NCI-H187 treated with DMSO at 0.1 percent for 48 hours (cell line): ENCODE results near the gene RPS25.
"Not testable (repeated sequence)": the region's sequence is repeated elsewhere in the genome, so short reads cannot be mapped to it uniquely, and the experiment has no call there.

Source experiments
- DNase-seq: peaks from one replicate; lab custom pipeline; 2025; lab: John Stamatoyannopoulos, UW

RPS25 gene

DNA sequence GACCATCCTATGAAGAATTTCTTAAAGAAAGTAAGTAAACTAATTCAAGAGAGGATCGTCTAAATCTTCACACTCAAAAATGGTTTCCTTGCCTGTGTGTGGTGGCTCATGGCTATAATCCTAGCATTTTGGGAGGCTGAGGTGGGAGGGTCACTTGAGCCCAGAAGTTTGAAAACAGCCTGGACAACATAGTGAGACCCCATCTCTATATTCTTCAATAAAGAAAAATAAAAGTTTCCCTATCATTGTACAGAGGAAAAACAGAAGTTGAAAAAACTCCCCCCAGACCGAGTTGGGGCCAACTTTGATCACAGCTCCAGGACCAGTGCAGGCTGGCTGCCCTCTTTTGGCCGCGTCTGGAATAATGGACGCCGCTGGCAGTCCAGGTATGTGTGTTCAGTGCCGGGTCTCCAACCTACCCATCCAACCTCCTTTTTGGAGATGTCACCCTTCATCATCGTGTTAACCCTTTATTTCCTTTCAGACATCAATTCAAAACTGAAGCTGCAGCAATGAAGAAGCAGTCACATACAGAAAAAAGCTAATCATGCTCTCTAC lies 3.0 kb downstream of the RPS25 start:
- no peak for DNase-seq

DNA sequence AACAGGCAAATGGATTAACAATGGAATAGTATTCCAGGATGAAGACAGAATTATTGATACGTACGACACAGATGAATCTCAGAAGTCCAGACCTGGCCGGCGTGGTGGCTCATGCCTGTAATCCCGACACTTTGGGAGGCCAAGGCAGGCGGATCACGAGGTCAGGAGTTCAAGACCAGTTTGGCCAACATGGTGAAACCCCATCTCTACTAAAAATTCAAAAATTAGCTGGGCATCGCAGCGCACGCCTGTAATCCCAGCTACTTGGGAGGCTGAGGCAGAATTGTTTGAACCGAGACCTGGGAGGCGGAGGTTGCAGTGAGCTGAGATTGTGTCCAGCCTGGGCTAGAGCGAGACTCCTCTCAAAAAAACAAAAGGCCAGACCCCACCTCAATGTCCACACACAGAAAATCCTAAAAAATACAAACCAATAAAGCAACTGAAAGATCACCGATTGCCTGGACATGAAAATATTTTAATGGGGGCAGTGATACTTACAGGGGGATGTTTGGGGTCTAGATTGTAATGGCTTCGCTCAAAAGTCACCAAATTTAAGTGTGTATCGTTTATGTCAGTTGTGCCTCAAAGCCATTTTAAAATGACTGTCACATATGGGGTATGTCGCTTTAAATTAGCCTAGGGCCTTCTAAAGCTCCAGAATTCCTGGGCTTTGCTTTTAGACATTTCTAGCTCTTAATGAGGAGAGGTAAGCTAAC lies 3.8 kb downstream of the RPS25 start:
- DNase-seq, result no peak

DNA sequence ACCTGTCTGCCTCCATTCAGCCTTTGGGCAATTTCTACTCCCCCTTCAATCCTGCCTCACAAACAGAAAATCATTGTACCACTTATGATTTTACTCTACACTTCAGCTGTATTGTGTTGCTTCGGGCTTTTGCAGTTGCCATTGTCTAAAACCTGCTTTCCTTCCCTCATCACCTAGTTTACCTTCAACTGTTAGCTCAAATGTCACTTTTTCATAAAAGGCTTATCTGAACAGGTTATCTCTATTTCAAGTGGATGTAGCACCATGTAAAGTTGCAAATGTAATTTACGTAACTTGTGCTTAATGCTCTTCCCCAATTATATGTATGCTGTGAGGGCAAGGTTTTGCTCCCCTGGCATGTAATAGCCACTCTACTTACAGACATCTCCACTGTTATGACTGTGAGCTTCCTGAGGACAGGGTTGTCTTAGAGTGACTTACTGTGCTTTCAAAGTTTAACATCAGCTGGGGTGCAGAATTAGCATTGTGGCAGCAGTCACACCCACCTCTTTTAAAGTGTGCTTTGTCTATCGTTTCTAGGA lies 5.4 kb downstream of the RPS25 start:
- DNase-seq, result no peak

DNA sequence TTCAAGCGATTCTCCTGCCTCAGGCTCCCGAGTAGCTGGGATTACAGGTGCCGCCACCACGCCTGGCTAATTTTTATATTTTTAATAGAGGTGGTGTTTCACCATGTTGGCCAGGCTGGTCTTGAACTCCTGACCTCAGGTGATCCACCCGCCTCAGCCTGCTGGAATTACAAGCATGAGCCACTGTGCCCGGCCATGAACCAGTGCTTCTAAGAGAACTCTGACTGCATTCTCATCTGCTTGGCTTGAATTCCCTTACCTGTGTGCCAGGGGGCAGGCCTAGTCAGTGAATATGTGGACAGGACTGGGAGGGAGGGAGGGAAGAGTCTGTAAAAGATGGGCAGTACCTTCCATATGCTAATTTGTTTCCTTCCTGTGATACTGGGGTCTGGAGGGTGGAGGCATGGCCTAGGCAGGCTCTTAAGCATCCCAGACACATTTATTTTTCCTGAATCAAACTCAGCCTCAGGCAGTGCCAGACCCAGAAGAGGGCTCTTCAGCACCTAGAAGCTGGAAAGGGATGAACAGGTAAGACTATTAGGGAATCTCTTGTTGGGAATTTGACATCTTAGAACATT lies 6.6 kb downstream of the RPS25 start:
- no peak for DNase-seq

DNA sequence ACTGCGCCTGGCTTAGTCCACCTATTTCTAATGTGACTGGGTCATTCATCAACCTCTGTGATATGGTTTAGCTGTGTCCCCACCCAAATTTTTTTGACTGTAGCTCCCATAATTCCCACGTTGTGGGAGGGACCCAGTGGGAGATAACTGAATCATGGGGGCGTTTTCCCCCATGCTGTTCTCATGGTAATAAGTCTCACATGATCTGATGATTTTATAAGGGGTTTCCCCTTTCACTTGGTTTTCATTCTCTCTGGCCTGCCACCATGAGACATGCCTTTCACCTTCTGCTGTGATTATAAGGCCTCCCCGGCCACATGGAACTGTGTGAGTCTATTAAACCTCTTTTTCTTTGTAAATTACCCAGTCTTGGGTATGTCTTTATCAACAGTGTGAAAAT lies 11.5 kb downstream of the RPS25 start:
- DNase-seq, result no peak

DNA sequence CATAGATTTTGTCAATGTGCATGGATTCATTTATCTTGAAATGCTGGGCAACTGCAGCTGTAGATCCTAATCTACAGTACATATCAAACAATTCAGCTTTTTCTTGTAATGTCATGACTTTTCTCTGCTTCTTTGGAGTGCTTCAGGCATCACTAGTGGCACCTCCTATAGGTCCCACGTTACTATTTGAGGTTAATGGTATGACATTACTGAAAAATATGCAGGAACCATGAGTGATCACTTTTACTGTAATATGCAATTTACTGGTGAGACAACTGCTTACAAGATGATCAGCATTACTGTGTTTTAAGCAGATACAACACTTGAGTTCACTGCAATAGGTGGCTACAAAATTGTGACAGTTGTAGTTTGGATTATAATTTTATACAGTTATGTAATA lies 17.2 kb downstream of the RPS25 start:
- no peak for DNase-seq

DNA sequence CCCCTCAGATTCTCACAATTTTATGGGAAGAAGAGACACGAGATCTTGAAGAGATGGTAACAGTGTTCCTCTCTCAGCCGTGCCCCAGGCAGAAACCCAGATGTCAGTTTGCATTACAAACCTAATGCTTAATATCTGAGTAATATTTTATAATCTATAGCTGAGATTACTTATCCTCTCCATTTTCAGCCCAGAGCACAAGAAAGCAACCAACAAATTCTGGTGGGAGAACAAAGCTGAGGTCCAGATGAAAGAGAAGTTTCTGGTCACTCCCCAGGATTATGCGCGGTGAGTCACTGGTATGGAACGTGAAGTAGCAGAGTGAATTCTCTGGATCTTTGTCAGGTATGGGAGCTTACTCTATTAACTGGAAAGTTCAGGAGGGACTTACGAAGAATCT lies 19.3 kb downstream of the RPS25 start:
- DNase-seq, result no peak

DNA sequence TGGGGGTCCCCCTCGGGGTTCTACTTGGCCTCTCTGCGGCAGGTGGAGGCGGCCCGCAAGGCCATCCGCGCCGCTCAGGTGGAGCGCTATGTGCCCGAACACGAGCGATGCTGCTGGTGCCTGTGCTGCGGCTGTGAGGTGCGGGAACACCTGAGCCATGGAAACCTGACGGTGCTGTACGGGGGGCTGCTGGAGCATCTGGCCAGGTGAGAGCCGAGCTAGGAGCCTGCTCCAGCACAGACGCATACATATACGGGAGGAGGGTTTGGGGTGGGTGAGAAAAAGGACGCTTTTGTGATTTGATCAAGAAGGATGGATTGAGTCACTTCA lies 19.8 kb downstream of the RPS25 start:
- no peak for DNase-seq

DNA sequence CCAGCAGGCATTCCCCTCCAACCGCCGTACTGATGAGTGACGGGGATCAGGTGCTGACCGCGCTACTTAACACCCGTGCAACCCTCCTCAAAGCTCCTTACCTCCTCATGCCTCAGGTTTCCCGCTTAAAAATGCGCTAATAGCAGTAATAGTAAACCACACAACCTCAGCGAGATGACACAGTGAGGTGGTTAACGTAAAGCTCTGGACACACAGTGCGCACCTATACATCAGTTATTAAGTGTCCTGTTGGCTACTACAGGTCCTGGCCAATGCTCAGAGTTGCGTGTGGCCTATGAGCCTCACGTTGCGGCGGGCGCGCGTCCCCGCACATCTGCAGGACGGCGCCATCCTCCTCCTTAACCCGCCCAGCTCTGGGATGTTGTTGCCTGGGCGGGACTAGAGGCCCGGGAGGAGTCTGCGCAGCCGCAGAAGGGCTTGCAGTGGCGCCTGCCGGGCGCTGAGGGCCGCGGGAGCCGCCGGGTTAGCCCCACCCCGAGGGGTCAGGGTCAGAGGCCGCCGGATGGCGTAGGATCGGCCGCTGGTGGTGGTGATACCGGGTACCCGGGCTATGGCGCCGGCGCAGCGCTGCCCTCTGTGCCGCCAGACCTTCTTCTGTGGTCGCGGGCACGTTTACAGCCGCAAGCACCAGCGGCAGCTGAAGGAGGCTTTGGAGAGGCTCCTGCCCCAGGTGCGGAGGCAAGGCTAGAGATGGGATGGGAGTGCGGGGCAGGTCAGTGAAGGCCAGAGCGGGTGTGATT lies 20.3 kb downstream of the RPS25 start, which contains the start of gene CENATAC:
Gene CENATAC, plus strand, starts transcription at position 512 of the 761 bp plus-strand sequence. Its CDS starts 60 bp downstream, at position 572.
- DNase-seq, result peak; percentile 74

DNA sequence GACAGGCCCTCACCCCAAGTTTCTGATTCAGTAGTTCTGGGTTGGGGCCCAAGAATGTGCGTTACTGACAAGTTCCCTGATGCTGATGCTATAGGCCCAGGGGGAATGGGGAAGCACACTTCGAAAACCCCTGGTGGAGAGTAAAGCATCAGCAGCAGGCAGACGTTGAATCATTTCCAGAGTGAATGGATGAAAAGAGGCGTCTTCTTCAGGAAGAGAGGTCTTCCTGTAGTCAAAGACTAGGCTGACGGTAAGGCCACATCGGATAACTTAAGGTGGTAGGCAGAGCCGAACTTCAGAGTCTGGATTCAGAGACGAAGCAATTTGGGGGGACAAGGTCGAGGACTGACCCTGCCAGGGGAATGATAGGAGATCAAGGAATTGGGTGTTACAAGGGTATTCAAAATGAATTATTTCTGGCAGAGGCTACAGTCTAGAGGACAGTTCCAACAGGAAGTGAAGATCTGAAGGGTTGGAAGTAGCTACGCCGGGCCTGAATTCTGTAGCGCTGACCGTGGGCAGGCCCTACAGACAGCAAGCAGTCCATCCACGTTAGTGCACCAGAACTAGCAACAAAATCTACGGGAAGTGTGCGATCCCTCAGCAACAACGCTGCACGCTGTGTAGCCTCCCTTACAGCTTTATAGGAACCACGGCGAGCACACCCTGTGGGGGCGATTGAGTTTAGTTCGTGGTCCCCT lies 21.1 kb downstream of the RPS25 start:
- no peak for DNase-seq

DNA sequence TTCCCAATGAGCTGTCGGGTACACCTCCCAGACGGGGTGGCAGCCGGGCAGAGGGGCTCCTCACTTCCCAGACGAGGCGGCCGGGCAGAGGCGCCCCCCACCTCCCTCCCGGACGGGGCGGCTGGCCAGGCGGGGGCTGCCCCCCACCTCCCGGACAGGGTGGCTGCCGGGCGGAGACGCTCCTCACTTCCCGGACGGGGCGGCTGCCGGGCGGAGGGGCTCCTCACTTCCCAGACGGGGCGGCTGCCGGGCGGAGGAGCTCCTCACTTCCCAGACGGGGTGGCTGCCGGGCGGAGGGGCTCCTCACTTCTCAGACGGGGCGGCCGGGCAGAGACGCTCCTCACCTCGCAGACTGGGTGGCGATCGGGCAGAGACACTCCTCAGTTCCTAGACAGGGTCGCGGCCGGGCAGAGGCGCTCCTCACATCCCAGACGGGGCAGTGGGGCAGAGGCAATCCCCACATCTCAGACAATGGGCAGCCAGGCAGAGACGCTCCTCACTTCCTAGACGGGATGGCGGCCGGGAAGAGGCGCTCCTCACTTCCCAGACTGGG lies 26.6 kb downstream of the RPS25 start:
- DNase-seq, result not testable (repeated sequence)

DNA sequence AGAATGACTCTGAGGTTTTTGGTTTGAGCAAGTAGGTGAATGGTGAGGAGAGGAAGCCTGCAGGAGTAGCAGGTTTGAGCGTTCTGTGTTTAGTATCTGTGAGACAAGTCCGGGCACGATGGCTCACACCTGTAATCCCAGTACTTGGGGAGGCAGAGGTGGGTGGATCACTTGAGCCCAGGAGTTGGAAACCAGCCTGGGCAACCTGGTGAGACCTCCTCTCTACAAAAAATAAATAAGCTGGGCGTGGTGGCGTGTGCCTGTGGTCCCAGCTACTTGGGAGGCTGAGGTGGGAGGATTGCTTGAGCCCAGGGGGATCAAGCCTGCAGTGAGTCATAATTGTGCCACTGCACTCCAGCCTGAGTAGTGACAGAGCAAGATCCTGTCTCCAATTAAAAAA lies 29.9 kb downstream of the RPS25 start:
- DNase-seq, result no peak

DNA sequence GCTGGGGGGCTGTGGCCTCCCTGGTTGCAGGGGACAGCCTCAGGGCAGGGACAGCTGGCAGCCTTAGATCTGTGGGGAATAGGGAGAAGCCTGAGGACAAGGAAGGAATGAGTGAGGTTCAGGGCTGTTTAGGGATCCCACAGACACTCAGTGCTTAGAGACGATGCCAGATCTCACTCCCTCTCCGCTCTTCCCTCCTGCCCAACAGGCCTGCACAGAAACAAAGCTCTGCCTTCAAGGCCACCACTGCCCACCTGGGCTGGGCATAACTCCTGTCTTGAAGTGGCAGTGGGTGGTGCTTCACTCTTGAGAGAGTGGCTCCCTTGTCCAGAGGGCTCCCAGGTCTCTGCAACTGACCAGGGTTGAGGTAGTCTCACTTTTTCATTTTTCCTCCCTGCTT lies 33.3 kb downstream of the RPS25 start:
- DNase-seq, result no peak

DNA sequence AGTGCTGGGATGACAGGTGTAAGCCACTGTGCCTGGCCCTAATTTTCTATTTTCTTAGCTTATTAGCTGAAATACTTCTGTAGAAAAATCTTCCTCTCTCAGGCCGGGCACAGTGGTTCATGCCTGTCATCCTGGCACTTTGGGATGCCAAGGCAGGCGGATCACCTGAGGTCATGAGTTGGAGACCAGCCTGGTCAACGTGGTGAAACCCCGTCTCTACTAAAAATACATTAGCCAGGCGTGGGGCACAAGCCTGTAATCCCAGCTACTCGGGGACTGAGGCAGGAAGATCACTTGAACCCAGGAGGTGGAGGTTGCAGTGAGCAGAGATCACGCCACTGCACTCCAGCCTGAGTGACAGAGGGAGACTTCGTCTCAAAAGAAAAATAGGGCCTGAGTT lies 33.8 kb downstream of the RPS25 start:
- DNase-seq, result not testable (repeated sequence)

DNA sequence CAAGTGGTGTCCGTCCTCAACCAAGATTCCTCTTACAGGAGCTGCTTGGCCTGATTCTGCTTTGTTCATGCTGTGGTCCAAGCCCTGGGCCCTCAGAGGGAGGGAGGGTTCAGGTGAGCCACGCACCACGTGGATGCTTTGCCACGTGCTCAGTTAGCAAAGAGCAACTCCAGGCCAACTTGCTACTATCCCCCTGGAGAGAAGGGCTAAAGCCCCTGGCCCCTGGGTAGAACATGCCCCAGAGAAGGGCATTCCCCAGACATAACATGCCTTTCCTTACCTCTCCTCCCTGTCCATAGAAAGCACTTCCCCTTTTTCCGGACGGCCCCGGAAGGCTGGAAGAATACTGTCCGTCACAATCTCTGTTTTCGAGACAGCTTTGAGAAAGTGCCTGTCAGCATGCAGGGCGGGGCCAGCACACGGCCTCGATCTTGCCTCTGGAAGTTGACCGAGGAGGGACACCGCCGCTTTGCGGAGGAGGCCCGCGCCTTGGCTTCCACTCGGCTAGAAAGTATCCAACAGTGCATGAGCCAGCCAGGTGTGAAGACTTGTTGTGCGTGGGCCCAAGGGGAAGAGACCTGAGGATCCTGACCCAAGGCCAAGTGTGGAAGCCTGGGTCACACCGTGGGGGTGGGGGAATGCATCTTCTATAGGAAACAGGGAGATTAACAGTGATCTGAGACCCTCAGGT lies 37.8 kb downstream of the RPS25 start:
- no peak for DNase-seq

DNA sequence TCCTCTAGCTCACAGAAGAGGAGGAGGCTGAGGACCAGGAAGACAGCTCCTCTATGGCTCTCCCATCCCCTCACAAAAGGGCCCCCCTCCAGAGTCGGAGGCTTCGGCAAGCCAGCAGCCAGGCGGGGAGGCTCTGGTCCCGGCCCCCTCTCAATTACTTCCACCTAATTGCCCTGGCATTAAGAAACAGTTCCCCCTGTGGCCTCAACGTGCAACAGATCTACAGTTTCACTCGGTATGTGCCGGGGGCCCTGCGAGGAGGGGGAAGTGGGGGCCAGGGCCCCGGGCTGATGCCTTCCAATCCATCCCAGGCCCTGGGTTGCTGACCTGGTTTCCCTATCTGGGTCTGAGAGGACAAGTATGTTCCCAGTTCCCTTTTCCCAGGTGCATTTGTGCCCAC lies 38.7 kb downstream of the RPS25 start:
- no peak for DNase-seq

DNA sequence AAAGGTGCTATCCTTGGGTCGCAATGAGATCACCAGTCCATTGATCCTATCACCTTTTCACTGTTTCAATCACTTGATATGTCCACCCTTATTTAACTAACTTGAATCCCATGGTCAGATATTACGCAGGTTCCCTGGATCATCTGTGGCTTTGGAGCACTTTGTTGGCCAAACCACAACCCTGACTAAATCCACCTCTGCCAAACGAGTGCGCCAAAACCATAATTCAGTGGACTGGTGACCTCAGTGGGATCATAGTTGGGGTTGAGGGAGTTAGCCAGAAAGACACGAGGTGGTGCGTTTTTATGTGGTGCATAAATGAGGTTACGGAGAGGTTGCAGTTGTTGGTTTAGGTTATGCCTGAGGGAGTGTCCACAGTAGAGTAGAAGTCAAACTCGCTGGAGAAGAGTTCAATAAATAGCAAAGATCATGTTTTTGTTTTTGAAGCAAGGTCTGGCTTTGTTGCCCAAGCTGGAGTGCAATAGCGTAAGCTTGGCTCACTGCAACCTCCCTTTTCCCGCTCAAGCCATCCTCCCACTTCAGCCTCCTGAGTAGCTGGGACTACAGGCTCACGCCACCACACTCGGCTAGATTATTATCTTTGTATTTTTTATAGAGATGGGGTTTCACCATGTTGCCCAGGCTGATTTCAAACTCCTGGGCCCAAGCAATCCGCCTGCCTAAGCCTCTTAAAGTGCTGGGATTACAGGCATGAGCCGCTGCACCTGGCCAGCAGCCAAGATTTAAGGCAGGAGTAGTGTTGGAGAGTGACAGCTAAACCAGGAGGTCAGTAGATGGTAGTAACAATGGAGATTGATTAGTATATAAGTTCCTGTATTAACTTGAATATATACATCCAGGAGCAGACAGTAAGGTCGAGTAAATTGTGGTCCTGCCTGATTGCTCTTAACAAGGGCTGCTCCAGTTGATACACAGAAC lies 42.1 kb downstream of the RPS25 start:
- no peak for DNase-seq

DNA sequence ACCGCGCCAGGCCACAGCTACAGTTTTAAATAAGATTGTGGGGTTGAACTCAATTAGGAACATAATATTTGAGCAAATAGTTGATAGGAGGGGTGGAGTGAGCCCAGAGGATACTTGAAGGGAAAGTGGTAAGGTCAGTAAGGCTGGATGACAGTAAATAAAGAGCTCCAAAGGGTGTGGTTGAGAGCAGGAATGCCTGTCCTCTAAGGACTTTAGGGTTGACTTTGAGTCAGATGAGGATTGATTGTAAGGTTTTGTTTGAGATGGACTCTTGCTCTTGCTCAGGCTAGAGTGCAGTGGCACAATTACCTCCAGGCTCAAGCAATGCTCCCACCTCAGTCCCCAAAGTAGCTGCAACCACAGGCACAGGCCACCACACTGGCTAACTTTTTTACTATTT lies 44.2 kb downstream of the RPS25 start:
- DNase-seq, result no peak

DNA sequence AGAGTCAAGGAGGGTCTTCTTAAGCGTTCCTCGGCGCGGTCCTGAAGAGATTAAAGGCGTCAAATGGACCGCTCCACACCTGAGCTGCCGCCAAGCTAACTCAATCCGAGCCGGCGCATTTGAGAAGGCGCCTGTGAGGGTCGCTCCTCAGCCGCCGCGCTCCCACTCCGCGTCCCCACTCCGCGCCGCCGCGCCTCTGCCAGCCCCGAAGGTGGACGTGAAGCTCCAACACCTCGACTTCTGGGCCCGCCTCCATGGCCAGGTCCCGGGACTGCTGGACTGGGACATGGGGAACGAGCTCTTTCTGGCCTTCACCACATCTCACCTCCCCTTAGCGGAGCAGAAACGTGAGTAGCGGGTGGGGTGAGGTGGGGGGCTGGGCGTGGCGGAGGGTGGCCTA lies 46.5 kb downstream of the RPS25 start, which contains the start of gene FOXR1:
Gene FOXR1, plus strand, starts transcription at position 116 of the 400 bp plus-strand sequence. Its CDS starts 171 bp downstream, at position 287.
- DNase-seq, result no peak

DNA sequence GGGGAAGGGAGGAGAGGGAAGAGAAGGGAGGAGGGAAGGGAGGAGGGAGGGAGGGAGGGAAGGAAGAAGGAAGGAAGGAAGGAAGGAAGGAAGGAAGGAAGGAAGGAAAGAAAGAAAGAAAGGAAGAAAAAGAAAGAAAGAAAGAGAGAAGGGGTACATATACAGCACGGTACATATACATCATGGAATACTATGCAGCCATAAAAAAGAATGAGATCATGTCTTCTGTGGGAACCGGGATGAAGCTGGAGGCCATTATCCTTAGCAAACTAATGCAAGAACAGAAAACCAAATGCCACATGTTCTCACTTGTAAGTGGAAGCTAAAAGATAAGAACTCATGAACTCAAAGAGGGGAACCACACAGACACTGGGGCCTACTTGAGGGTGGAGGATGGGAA lies 48.6 kb downstream of the RPS25 start:
- not testable (repeated sequence) for DNase-seq
